Peyer's patch (tissue), 4 donors: ENCODE data around the gene CCK.

ENCODE experiments used
- CTCF ChIP-seq, 6 experiments: fragments of 450-650 bp in 4 of 6; fragments of 200-600 bp in 2 of 6; sonication (generic) in 1 of 6; IDR thresholded peaks; one replicate each; pipeline ENCODE4 v1.5.1; 2017 to 2019; ENCODE audit warnings: antibody characterized with exemption in 6 of 6, mild to moderate bottlenecking in 3 of 6, moderate library complexity in 1 of 6
- POLR2A ChIP-seq, 2 donors: fragments of 450-650 bp; IDR thresholded peaks; one replicate each; pipeline ENCODE4 v1.5.1; 2017; ENCODE audit warnings: antibody characterized with exemption in 2 of 2, mild to moderate bottlenecking in 2 of 2, moderate library complexity in 2 of 2

- TF ChIP-seq CTCF (IDR thresholded peaks at IDR 0.05): no peak
- no peak for TF ChIP-seq POLR2A (IDR thresholded peaks at IDR 0.05)
Measured at GRCh38 chr3:42254566-42254965, 11.4 kb downstream of the CCK start.
